Lower leg skin (tissue), 3 donors: Measurements from ENCODE around the gene UNC45B.

Source experiments
- POLR2A ChIP-seq, 2 donors: fragments of 450-650 bp; IDR thresholded peaks; one replicate each; pipeline ENCODE4 v1.6.1; 2016 to 2017; ENCODE audit warnings: antibody characterized with exemption in 2 of 2, mild to moderate bottlenecking in 1 of 2, moderate library complexity in 1 of 2
- TF ChIP-seq, protein P1 (sequence below), 3 donors: fragments of 450-650 bp; IDR thresholded peaks; one replicate each; pipeline ENCODE4 v1.5.1; 2016; ENCODE audit warnings: antibody characterized with exemption in 3 of 3, mild to moderate bottlenecking in 3 of 3, moderate library complexity in 2 of 3

DNA sequence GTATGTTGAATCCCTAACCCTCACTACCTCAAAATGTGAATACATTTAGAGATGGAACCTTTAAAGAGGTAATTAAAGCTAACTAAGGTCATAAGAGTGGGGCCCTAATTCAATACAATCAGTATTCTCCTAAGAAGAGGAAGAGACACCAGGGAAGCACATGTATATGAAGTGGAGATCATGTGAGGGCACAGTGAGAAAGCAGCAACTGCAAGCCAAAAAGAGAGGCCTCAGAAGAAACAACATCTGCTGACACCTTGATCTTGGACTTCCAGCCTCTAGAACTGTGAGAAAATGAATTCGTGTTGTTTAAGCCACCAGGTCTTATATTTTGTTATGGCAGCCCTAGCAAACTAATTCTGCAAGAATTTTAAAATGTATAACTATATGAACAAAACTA lies 82.0 kb downstream of the UNC45B start:
- TF ChIP-seq, protein P1, sequence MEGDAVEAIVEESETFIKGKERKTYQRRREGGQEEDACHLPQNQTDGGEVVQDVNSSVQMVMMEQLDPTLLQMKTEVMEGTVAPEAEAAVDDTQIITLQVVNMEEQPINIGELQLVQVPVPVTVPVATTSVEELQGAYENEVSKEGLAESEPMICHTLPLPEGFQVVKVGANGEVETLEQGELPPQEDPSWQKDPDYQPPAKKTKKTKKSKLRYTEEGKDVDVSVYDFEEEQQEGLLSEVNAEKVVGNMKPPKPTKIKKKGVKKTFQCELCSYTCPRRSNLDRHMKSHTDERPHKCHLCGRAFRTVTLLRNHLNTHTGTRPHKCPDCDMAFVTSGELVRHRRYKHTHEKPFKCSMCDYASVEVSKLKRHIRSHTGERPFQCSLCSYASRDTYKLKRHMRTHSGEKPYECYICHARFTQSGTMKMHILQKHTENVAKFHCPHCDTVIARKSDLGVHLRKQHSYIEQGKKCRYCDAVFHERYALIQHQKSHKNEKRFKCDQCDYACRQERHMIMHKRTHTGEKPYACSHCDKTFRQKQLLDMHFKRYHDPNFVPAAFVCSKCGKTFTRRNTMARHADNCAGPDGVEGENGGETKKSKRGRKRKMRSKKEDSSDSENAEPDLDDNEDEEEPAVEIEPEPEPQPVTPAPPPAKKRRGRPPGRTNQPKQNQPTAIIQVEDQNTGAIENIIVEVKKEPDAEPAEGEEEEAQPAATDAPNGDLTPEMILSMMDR (IDR thresholded peaks at IDR 0.05) = no peak
- no peak for TF ChIP-seq POLR2A (IDR thresholded peaks at IDR 0.05)
